Trophoblast cell (in vitro differentiated cells and primary cell): ENCODE measurements around the gene WTAP.

ENCODE experiments used
- DNase-seq, 2 donors: peaks; one replicate each; pipeline ENCODE4 v3.0.0-alpha.2; 2016
- H2AFZ ChIP-seq: 2 replicates; pipeline ENCODE4 v1.6.1; 2013; ENCODE audit warnings: low read length, moderate library complexity, mild to moderate bottlenecking; ENCODE audit not compliant: insufficient read depth, poor library complexity
- H2AK5ac ChIP-seq: 2 replicates; pipeline ENCODE4 v1.6.1; 2013; ENCODE audit warnings: mild to moderate bottlenecking, low read length
- H2BK120ac ChIP-seq: 2 replicates; pipeline ENCODE4 v1.6.1; 2013; ENCODE audit warnings: low read length, mild to moderate bottlenecking, moderate library complexity; ENCODE audit not compliant: insufficient read depth, poor library complexity
- H2BK12ac ChIP-seq: 2 replicates; pipeline ENCODE4 v1.6.1; 2013; ENCODE audit warnings: mild to moderate bottlenecking, low read length, moderate library complexity
- H2BK5ac ChIP-seq: 2 replicates; pipeline ENCODE4 v1.6.1; 2013; ENCODE audit warnings: low read length, low read depth, moderate library complexity, mild to moderate bottlenecking; ENCODE audit not compliant: poor library complexity
- H3K14ac ChIP-seq: 2 replicates; pipeline ENCODE4 v1.6.1; 2013; ENCODE audit warnings: mild to moderate bottlenecking, low read length
- H3K18ac ChIP-seq: 2 replicates; pipeline ENCODE4 v1.6.1; 2013; ENCODE audit warnings: mild to moderate bottlenecking, low read length
- H3K23ac ChIP-seq: 2 replicates; pipeline ENCODE4 v1.6.1; 2013; ENCODE audit warnings: low read length
- H3K27ac ChIP-seq: 2 replicates; pipeline ENCODE4 v1.5.1; 2013; ENCODE audit warnings: low read depth, mild to moderate bottlenecking, inconsistent platforms, low read length, moderate library complexity
- H3K27me3 ChIP-seq: 2 replicates; pipeline ENCODE4 v1.6.1; 2013; ENCODE audit warnings: inconsistent platforms, mild to moderate bottlenecking, low read length, moderate library complexity; ENCODE audit not compliant: insufficient read depth
- H3K36me3 ChIP-seq, 2 experiments: 1 replicate in 1 of 2; 2 replicates in 1 of 2; pipeline ENCODE4 v1.6.1; 2013; ENCODE audit warnings: low read length in 2 of 2, mild to moderate bottlenecking in 2 of 2, moderate library complexity in 1 of 2; ENCODE audit not compliant: insufficient read depth in 2 of 2, control insufficient read depth in 1 of 2
- H3K4ac ChIP-seq: 2 replicates; pipeline ENCODE4 v1.6.1; 2013; ENCODE audit warnings: low read depth, mild to moderate bottlenecking, low read length, moderate library complexity
- H3K4me1 ChIP-seq, 2 experiments: 1 replicate in 1 of 2; 2 replicates in 1 of 2; pipeline ENCODE4 v1.6.1; 2013; ENCODE audit warnings: low read length in 2 of 2, mild to moderate bottlenecking in 2 of 2, moderate library complexity in 1 of 2; ENCODE audit not compliant: insufficient read depth in 2 of 2, control insufficient read depth in 1 of 2
- H3K4me2 ChIP-seq: 2 replicates; pipeline ENCODE4 v1.6.1; 2013; ENCODE audit warnings: inconsistent platforms, mild to moderate bottlenecking, low read length, moderate library complexity
- H3K4me3 ChIP-seq: 2 replicates; pipeline ENCODE4 v1.5.1; 2013; ENCODE audit warnings: mild to moderate bottlenecking, low read depth, low read length, inconsistent platforms
- H3K79me1 ChIP-seq: one replicate; pipeline ENCODE4 v1.6.1; 2013; ENCODE audit warnings: low read length
- H3K79me2 ChIP-seq: 2 replicates; pipeline ENCODE4 v1.6.1; 2013; ENCODE audit warnings: low read length, mild to moderate bottlenecking; ENCODE audit not compliant: control insufficient read depth, insufficient read depth, poor library complexity
- H3K9ac ChIP-seq: 2 replicates; pipeline ENCODE4 v1.6.1; 2013; ENCODE audit warnings: mild to moderate bottlenecking, low read length
- H3K9me3 ChIP-seq: 2 replicates; pipeline ENCODE4 v1.6.1; 2013; ENCODE audit warnings: low read depth, mild to moderate bottlenecking, control low read depth, inconsistent platforms, low read length; ENCODE audit not compliant: insufficient read depth
- H4K12ac ChIP-seq: 2 replicates; pipeline ENCODE4 v1.6.1; 2013; ENCODE audit warnings: low read depth, mild to moderate bottlenecking, low read length, moderate library complexity
- H4K8ac ChIP-seq: 2 replicates; pipeline ENCODE4 v1.6.1; 2013; ENCODE audit warnings: low read depth, mild to moderate bottlenecking, low read length, moderate library complexity
- H4K91ac ChIP-seq: one replicate; pipeline ENCODE4 v1.6.1; 2013; ENCODE audit warnings: low read depth, mild to moderate bottlenecking, low read length, moderate library complexity
- WGBS: extraction: QIAGEN DNeasy Blood & Tissue Kit; methylation state at CpG from one replicate; pipeline ENCODE4 v1.1.7; 2013; ENCODE audit warnings: missing lambda C conversion rate; ENCODE audit not compliant: insufficient read length, insufficient coverage; ENCODE audit errors: extremely low coverage; 5-methylcytosine and 5-hydroxymethylcytosine counted together

The WTAP gene

DNA sequence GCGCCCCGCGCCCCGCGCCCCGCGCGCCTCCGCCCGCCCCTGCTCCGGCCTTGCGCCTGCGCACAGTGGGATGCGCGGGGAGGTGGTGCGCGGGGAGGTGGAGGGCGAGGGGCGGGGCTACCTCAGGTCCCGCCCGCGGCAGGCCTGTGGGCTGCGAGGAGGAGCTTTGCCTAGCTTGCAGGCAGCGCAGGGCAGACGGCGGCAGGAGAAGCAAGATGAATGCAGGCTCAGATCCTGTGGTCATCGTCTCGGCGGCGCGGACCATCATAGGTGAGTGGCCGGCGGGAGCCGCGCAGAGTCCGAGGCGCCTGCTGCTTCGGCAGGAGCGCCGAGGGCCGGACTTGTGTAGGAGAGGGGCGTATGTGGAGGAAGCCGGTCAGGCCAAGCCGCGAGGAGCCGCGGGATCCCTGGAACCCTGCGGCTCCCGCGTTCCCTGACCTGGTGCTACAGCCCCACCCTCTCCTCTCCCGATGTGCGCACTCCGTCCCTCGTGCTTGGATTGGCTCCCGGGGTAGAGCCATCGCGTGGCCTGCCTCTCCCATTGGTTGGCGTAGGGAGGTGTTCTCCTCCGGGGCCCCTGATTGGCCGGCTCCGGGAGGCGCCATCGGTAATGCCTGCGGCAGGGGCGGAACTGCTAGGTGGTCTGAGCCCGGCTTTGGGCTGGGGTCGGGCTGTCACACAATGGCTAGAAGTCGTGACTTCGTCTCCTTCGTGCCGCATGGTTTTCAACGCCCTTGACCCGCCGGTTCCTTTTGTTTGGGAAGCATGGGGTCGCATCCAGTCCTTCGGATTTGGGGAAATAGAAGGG lies 34.8 kb downstream of the WTAP start, which contains the start of gene ACAT2:
Gene ACAT2 (plus strand): TSS at position 173 of the 808 bp plus-strand sequence. CDS start 43 bp downstream, at position 216.
- Histone ChIP-seq H4K12ac (peak within 1 kb of the TSS; percentile 99), H3K36me3 (peaks cover 29 to 43% of the 10 kb centered on the region in 2 experiments), H3K4me1 (peaks cover 18 to 33% of the 10 kb centered on the region in 2 experiments), H3K4me3 (peak within 1 kb of the TSS; percentile 84), H2BK120ac (peak within 1 kb of the TSS; percentile 85), H3K9me3 (no peaks in the 10 kb centered on the region), H2AFZ (peak within 1 kb of the TSS; percentile 82), H3K4ac (peak within 1 kb of the TSS; percentile 85), H2BK12ac (peak within 1 kb of the TSS; percentile 34), H3K23ac (no peak within 1 kb of the TSS), H3K79me1 (peaks cover 20% of the 10 kb centered on the region), H4K8ac (peak within 1 kb of the TSS; percentile 92), H4K91ac (peak within 1 kb of the TSS; percentile 99), H3K4me2 (peak within 1 kb of the TSS; percentile 70), H2BK5ac (peak within 1 kb of the TSS; percentile 91), H3K18ac (peak within 1 kb of the TSS; percentile 92), H3K14ac (peak within 1 kb of the TSS; percentile 95), H3K9ac (peak within 1 kb of the TSS; percentile 55), H3K27ac (peak within 1 kb of the TSS; percentile 97), H3K27me3 (no peaks in the 10 kb centered on the region), H3K79me2 (peaks cover 14% of the 10 kb centered on the region), H2AK5ac (peak within 1 kb of the TSS; percentile 99)
- DNase-seq: peak; percentile 90 to 94
- WGBS: no CpG with 5 or more reads among the region's 76 CpGs

DNA sequence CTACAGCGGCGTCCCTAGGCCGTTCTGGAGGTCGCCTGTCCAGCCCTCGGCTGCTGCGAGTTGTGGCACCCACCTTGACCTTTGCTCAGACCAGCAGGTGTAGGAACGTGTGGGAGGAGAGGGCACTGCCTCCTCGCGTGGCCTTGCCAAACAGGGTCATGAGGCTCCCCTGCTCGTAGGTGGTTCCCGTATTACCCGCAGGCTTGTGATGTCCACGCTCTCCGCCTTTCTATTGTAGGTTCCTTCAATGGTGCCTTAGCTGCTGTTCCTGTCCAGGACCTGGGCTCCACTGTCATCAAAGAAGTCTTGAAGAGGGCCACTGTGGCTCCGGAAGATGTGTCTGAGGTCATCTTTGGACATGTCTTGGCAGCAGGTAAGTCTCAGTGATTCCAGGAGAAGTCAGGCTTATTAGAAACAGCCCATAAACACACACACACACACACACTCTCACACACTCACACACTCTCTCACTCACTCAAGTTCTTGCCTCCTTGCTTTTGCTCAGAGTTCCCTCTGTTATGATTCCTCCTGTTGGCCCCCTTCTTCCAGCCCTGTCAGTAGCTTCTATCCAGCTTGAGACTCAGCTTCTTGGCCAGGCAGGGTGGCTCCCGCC lies 35.5 kb downstream of the WTAP start:
- Histone ChIP-seq H3K14ac (peak overlapping the region; percentile 77), H3K27ac (peak overlapping the region; percentile 26), H2AK5ac (peak overlapping the region; percentile 63), H3K79me2 (peaks cover 14% of the 10 kb centered on the region), H2AFZ (peak overlapping the region; percentile 28), H3K4ac (peak overlapping the region; percentile 59), H2BK120ac (peak overlapping the region; percentile 65), H3K79me1 (peaks cover 20% of the 10 kb centered on the region), H3K4me1 (peaks cover 18 to 33% of the 10 kb centered on the region in 2 experiments), H2BK5ac (peak overlapping the region; percentile 70), H4K91ac (peak overlapping the region; percentile 90), H3K9me3 (no peaks in the 10 kb centered on the region), H4K8ac (peak overlapping the region; percentile 33), H3K4me2 (peak overlapping the region; percentile 70), H3K4me3 (peak overlapping the region; percentile 84), H3K27me3 (no peaks in the 10 kb centered on the region), H3K23ac (no peak overlapping the region), H3K18ac (peak overlapping the region; percentile 58), H3K36me3 (peaks cover 28 to 45% of the 10 kb centered on the region in 2 experiments), H4K12ac (peak overlapping the region; percentile 15), H2BK12ac (peak overlapping the region; percentile 34), H3K9ac (peak overlapping the region; percentile 55)
- peak; percentile 46 to 64 for DNase-seq
- WGBS: no CpG with 5 or more reads among the region's 16 CpGs

DNA sequence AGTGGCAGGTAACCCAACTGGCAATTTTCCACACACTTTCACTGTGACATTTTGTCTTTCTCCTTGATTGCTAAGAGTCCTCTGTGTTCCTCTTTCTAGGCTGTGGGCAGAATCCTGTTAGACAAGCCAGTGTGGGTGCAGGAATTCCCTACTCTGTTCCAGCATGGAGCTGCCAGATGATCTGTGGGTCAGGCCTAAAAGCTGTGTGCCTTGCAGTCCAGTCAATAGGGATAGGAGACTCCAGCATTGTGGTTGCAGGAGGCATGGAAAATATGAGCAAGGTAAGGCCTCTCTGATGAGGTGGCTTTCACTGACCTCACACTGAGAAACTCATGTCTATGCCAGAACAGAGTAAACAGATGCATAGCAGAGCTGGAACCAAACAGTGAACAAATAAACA lies 39.6 kb downstream of the WTAP start:
- Histone ChIP-seq H2AFZ (no peak overlapping the region), H3K27me3 (no peaks in the 10 kb centered on the region), H3K9me3 (no peaks in the 10 kb centered on the region), H2BK12ac (no peak overlapping the region), H3K23ac (no peak overlapping the region), H4K8ac (no peak overlapping the region), H3K4me1 (peaks cover 9 to 13% of the 10 kb centered on the region in 2 experiments), H3K36me3 (peaks cover 37 to 57% of the 10 kb centered on the region in 2 experiments), H3K79me1 (peaks cover 10% of the 10 kb centered on the region), H3K18ac (no peak overlapping the region), H3K9ac (no peak overlapping the region), H3K14ac (no peak overlapping the region), H4K12ac (no peak overlapping the region), H3K4ac (no peak overlapping the region), H2BK120ac (no peak overlapping the region), H3K4me3 (no peak overlapping the region), H3K79me2 (peaks cover 10% of the 10 kb centered on the region), H2AK5ac (no peak overlapping the region), H3K27ac (no peak overlapping the region), H3K4me2 (no peak overlapping the region), H4K91ac (no peak overlapping the region), H2BK5ac (no peak overlapping the region)
- peak; percentile 60 to 73 for DNase-seq

DNA sequence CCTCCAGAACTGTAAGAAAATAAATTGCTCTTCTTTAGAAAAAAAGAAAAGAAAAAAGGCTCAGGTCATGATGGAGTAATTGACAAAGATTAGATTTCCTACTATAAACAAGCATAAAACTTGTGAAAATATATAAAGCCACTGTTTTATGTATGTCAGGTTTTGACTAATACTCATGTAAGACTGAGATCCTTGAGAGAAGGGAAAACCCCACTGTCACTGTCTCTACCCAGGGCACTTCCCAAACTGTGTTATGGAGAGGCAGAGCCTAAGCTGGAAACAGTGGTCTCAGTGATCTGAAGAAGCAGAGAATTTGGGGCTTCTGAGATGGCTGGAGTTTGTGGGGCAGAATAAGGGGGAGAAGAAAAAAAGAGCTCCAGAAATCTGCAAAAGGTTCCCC lies 42.2 kb downstream of the WTAP start:
- no peak for DNase-seq
- no peak overlapping the region for H3K4me3 ChIP-seq
- H2BK5ac ChIP-seq: no peak overlapping the region
- peaks cover 31 to 51% of the 10 kb centered on the region in 2 experiments for H3K36me3 ChIP-seq
- no peak overlapping the region for H3K18ac ChIP-seq
- H3K79me1 ChIP-seq: no peaks in the 10 kb centered on the region
- no peak overlapping the region for H3K23ac ChIP-seq
- no peaks in the 10 kb centered on the region for H3K9me3 ChIP-seq
- H2BK12ac ChIP-seq: no peak overlapping the region
- H2BK120ac ChIP-seq: no peak overlapping the region
- no peak overlapping the region for H3K4ac ChIP-seq
- H3K4me2 ChIP-seq: no peak overlapping the region
- no peaks in the 10 kb centered on the region for H3K27me3 ChIP-seq
- H3K14ac ChIP-seq: no peak overlapping the region
- H2AFZ ChIP-seq: no peak overlapping the region
- H2AK5ac ChIP-seq: no peak overlapping the region
- no peaks in the 10 kb centered on the region for H3K79me2 ChIP-seq
- H3K9ac ChIP-seq: no peak overlapping the region
- no peak overlapping the region for H4K12ac ChIP-seq
- no peak overlapping the region for H4K8ac ChIP-seq
- H3K4me1 ChIP-seq: peaks cover 0 to under 1% of the 10 kb centered on the region in 2 experiments
- H3K27ac ChIP-seq: no peak overlapping the region
- no peak overlapping the region for H4K91ac ChIP-seq
